Stimulated activated CD4-positive, alpha-beta T cell treated with anti-CD3 and anti-CD28 coated beads, TNF-alpha, amount 100 ng/mL, for 24 hours (primary cell): ENCODE data around the gene SP100.
"Not testable (repeated sequence)": the region's sequence is repeated elsewhere in the genome, so short reads cannot be mapped to it uniquely, and the experiment has no call there.

Source experiments
- DNase-seq, 3 experiments: peaks; one replicate each; pipeline ENCODE4 v3.0.0-alpha.2; 2020; ENCODE audit warnings: low read depth in 3 of 3

SP100 gene

GRCh38 chr2:230457793-230458192 is 41.8 kb downstream of the SP100 start:
- DNase-seq = no peak

GRCh38 chr2:230459216-230459615 is 43.2 kb downstream of the SP100 start:
- no peak for DNase-seq

- no peak for DNase-seq
These were observed 55.1 kb downstream of the SP100 start for GRCh38 chr2:230471074-230471473.

DNA sequence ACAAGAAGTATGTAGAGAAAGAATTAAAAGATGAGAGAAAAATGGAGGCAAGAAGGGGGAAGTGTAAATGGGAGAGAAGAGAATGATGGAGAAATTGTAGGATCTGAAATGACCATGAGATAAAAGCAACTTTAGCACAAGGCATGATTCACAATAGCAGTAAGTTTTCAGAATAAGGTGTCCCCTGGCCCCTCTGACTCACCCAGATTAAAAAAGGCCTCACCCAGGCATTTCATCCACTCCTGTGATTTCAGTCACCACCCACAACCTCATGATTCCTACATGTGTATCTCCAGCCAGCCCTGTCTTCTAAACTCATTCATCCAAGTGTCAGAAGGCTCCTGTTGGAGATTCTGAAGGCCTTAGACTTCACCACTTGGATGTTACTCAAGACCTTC is 56.6 kb downstream of the SP100 start:
- DNase-seq = peak in 2 of 3 experiments; percentile 18 to 35

GRCh38 chr2:230473378-230473777 is 57.4 kb downstream of the SP100 start:
- peak in 1 of 3 experiments; percentile 7 for DNase-seq

DNA sequence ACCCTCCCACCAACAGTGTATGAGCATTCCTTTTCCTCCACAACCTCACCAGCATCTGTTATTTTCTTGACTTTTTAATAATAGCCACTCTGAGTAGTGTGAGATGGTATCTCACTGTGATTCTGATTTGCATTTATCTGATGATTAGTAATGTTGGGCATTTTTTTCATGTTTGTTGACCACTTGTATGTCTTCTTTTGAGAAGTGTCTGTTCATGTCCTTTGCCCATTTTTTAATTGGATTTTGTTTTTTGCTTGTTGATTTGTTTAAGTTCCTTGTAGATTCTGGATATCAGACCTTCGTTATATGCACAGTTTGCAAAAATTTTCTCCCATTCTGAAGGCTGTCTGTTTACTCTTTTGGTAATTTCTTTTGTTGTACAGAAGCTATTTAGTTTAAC is 59.1 kb downstream of the SP100 start:
- DNase-seq = no peak

DNA sequence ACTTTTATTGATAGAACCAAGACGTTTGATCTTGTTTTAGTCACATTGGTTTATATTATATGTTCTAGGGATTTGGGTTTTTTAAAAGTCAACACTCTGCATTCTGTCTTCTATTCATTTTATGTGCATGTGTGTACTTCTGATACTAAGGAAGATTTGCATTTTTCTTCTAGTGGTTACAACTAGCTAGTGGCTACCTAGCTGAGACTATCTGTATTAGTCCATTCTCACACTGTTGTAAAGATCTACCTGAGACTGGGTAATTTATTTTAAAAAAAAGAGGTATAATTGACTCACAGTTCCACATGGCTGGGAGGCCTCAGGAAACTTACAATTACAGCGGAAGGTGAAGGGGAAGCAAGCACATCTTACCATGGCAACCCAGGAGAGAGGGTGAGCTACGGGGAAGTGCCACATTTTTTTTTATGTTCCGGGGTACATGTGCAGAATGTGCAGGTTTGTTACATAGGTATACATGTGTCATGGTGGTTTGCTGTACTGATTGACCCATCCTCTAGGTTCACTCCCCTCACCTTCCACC is 69.9 kb downstream of the SP100 start:
- no peak for DNase-seq

GRCh38 chr2:230491219-230491618 is 75.2 kb downstream of the SP100 start:
- not testable (repeated sequence) for DNase-seq

DNA sequence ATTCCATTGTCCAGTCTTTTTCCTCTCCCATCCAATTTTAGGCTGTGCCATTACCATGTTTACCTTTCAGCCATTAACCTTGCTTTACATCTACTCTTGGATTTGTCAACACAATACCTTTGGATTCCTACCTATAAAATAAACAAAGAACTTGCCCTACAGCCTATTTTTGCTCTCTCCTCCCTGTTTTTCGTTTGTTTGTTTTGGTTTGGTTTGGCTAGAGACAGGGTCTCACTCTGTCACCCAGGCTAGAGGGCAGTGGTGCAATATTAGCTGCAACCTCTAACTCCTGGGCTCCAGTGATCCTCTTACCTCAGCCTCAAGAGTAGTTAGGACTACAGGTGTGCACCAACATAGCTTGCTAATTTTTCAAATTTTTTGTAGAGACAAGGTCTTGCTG is 76.1 kb downstream of the SP100 start:
- no peak for DNase-seq

- DNase-seq = no peak
These were observed 79.0 kb downstream of the SP100 start for GRCh38 chr2:230494980-230495379.

GRCh38 chr2:230496891-230497290 is 80.9 kb downstream of the SP100 start:
- no peak for DNase-seq

GRCh38 chr2:230498506-230499107 is 82.6 kb downstream of the SP100 start:
- DNase-seq = no peak

DNA sequence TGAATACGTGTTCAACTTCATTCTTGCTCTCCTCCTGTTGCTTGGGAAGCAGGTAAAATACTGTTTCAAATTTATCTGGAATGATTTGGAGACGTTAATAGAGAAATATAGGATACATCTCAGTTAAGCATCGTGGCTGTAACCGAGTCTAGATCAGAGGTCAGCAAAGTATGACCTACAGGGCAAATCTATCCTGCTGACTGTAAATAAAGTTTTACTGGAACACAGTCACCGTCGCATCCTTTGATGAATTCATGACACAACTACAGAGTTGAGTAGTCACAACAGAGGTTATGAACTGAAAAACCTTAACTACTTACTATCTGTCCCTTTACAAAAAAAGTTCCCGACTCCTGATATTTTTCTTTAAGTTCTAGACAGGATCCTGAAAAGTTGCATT is 86.6 kb downstream of the SP100 start:
- no peak for DNase-seq

DNA sequence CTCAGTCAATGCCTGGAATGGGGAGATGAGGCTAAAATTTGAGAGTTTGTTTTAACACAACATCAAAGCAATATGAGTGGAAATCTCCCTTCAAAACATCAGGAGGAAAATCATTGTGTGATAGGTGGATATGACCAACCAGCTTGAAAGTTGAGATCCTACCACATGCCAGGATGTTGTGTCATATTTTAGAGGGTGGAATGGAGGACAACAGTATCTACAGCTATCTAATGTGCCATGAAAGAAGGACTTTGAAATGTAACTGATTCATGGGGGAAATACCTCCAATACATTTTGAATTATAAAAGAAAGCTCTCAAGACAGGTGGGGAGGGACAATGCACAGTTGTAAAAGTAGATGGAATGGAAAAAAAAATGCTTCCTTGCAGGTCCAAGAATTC is 87.8 kb downstream of the SP100 start:
- DNase-seq = no peak

- DNase-seq = no peak
These were observed 89.2 kb downstream of the SP100 start for GRCh38 chr2:230505162-230505561.

DNA sequence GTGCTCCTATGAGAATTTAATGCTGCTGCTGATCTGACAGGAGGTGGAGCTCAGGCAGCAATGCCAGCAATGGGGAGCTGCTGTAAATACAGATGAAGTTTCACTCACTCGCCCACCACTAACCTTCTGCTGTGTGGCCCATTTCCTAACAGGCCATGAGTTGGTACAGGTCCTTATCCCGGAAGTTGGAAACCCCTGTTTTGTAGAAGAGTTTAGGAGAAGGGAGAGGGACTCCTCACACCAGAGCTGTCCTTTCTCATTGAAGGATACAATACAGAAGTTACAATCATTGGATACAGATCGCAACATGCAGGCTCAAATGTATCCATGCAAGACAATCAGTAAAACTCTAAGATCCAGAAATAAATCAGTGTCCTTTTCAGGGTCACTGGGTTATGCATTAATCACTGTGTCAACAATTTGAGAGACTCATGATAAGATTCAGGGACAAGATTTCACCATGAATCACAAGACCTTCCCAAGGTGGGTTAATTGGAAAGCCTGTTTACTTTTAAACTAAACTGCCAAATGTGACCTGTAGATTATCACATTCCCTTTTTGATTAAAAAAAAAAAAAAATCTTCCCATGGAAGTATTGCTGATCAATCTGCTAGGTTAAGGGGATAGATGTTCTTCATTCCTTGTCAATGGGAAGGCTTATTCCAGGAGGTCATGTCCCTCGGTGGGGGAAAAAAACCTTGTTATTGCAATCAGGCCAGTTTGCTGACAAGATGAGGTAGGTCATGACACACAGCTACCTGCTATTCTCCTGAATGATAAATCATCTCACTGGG is 97.2 kb downstream of the SP100 start:
- DNase-seq = no peak

DNA sequence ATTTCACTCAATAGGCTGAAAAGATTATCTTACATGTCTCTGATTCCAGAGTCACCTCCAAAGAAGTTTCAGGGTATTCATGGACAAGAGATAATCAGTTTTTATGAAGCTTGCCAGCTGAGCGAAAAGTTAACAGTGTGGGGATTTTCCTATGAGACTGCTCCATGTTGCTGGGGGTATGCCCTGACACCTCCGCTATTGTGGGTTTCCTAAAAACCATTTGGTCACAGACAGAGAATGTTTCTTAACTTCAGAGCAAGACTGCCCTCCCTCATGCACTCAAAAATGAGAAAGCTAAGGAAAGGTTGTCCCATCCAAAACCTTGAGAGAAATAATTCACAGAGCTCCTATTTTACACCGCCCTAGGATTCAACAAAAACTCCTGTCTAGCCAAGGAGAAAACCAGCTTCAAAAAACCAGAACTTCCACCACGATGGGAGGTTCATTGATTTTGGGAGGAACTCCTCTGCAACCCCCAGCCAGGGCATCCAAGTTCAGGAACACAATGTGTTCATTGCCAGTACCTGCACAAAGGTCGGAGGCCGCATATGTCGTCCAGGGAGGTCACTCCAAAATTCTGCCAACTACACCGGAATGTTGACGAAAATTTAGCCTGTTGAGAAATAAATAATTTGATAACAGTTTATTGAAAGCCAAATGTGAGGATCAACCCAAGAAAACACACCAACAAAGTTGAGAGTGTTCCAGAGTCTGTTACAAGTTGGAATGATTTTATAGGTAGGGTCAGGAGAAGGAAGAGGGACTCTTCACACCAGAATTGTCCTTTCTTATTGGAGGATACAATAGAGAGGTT is 104.3 kb downstream of the SP100 start:
- no peak for DNase-seq

DNA sequence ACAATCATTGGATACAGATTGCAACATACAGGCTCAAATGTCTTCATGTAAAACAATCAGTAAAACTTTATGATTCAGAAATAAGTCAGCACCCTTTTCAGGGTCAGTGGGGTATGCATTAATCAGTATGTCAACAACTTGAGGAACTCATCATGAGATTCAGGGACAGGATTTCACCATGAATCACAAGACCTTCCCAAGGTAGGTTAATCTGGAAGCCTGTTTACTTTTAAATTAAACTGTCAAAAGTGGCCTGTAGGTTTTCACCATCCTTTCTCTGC is 104.8 kb downstream of the SP100 start:
- DNase-seq = no peak

GRCh38 chr2:230521386-230521785 is 105.4 kb downstream of the SP100 start:
- no peak for DNase-seq

GRCh38 chr2:230525682-230526081 is 109.7 kb downstream of the SP100 start:
- no peak for DNase-seq

DNA sequence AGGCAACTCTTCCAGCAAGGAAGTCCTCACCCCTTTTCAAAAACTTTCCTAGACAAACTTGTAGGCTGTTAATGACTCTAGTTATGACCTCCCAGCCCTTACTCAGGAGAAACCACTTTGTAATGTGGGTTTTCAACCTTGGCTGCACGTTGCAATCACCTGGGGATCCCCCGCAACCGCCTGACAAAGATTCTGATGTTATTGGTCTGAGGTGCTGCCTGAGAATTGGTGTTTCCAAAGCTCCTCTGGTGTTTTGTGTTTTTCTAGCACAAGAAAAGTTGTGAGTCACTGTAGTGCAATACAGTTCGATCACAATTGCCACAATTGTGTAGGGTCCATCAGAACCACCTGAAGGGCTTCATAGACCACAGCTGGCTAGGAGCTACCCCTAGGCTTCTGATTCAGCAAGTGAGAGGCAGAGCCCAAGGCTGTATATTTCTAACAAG is 121.6 kb downstream of the SP100 start:
- DNase-seq = peak in 1 of 3 experiments; percentile 18

DNA sequence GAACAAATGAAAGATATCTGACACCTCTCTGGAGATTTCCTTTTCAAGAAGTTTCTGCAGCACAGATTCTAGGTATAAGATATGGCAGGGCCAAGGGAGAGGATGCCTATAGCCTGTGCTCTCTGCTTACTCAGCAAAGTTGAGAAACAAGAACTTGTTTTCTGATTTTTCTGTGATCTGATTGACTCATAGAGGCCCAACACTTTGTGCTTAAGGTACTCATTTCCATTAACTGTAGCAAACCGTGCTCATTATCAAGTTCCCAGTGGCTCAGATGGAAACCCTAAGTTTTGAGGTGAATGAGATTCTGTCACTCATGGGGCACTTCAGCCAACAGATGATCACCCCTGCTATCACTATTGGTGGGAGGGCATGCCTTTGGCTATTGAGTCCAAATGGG is 124.3 kb downstream of the SP100 start:
- DNase-seq = no peak
